Activated naive CD4-positive, alpha-beta T cell treated with anti-CD3 and anti-CD28 coated beads for 36 hours (primary cell): ENCODE results near the gene HESX1. TPM values are rescaled to one million over a fixed set of nuclear protein-coding genes. Genes with fewer than 3 reads are reported as not detected.

ENCODE experiments used
- CTCF ChIA-PET: fragments of 350-600 bp; sonication (Branson Sonifier 250); formaldehyde crosslinking; loops from one replicate; lab custom pipeline; 2021; ENCODE audit warnings: antibody characterized with exemption; lab: Charles Lee
- DNase-seq: peaks from one replicate; pipeline ENCODE4 v3.0.0-alpha.2; 2020
- H3K27ac Mint-ChIP-seq: one replicate; pipeline ENCODE4 v1.8.0; 2021; ENCODE audit warnings: mild to moderate bottlenecking, mixed read lengths
- H3K27me3 Mint-ChIP-seq: one replicate; pipeline ENCODE4 v1.8.0; 2021; ENCODE audit warnings: low read depth, mixed read lengths
- H3K36me3 Mint-ChIP-seq: one replicate; pipeline ENCODE4 v1.8.0; 2021; ENCODE audit warnings: low read depth, mixed read lengths
- H3K4me1 Mint-ChIP-seq: one replicate; pipeline ENCODE4 v1.8.0; 2021; ENCODE audit warnings: low read depth, mixed read lengths
- H3K4me3 Mint-ChIP-seq: one replicate; pipeline ENCODE4 v1.8.0; 2021; ENCODE audit warnings: mild to moderate bottlenecking, moderate library complexity, mixed read lengths
- H3K9me3 Mint-ChIP-seq: one replicate; pipeline ENCODE4 v1.8.0; 2021; ENCODE audit warnings: mixed read lengths
- intact Hi-C: fragments of 100-400 bp; cut with micrococcal nuclease; formaldehyde crosslinking; loops from one replicate; pipeline ENCODE4 v1.15.1; 2023
- total RNA-seq, 2 experiments: library from RNA; stranded (reverse); gene quantifications; one replicate each; pipeline ENCODE4 v1.2.3, GENCODE V29; 2021

HESX1 gene
- total RNA-seq, 2 experiments from 2014 or later = 1.5 to 1.6 TPM

DNA sequence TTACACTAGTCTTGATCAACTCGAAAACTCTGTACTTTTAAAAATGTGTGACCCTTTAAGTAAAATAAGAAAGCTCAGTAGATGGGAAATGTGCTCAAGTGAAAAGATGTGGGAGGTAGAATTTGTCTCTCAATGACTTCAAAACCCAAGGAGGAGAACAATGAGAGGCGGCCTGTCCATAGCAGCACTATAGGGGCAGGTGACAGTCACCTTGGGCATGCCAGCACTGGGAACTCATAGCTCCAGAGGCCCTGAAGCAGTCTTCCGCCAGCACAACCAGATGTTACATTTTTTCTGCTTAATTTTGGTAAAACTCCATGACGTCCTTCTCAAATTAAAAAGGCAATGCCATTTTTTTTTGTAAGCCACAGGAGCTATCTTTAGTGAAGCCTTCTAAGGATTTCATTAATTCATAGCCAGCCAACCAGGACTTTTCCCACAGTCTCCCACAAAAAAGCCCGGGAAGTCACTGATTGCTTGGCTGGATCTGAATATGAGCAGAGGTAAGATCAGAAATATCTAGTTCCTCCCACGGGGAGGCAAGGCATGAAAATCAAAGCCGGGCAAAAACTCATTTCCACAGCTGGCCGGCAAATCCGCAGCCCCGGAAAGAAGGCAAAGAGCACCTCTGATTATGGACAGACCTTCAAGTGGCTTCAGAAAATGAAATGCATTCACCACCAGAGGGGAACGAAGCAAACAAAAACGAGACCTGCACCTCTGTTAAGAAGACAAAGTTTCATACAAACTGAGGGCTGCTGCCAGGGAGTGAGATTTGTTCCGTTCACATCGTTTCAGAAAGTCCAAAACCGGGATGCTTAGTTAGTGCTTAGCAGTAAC, 45.1 kb downstream of the HESX1 start:
- CTCF ChIA-PET = interaction anchor here (0.6 to 1.2 kb wide), 2 partner anchors 45 to 54 kb away, joined by 3 to 4 read pairs; no protein-coding TSS in a partner anchor
- peaks cover 6% of the 10 kb centered on the region for H3K4me1 Mint-ChIP-seq

DNA sequence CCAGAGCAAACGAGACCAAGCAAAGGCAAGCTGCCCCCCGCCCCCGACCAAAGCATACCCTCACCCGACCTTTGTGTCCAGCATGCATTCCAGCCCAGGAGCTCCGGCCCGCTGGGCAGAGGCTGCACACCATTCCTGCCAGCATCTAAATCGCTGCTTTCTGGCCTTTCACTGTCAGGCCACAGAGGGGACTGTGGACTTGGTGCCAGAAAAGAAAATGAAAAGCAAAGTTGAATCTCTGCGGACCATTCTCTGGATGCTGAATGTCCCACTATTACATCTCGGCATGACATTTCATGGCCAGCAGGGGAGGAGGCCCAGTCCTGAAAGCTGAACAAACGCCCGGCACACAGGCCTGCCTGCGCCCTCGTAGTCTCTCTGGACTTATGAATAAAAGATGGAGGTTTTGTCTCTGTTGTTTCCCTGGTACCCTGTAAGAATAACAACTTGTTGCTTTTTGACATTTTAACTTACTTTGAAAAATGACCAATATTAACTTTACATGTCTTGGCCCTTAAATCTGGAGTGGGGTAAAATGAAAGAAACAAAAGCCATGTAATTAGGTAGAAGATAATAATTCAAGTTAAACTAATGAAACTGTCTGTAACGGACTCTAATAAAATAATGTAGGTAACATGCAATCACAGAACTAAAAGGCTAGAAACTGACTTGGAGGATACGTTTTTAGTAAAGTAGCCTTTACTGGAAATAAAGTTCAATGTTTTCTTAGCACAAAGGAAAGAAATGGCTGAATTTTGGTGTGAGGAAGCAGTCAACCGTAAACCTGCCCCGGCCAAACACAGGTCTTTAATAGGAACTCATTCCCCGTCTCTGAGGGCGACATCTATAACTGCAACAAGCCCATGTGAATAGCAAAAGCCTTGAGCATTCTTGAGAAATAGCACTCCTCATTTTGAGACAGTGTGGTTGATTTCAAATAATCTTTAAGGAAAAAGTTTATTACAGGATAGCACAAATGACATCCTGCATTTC, 47.3 kb downstream of the HESX1 start:
- no peak overlapping the region for H3K4me3 Mint-ChIP-seq
- DNase-seq = no peak
- no peaks in the 10 kb centered on the region for H3K4me1 Mint-ChIP-seq
- CTCF ChIA-PET = interaction anchor here (0.8 kb wide), 3 partner anchors 10 to 73 kb away, joined by 3 read pairs; no protein-coding TSS in a partner anchor
- H3K9me3 Mint-ChIP-seq = no peaks in the 10 kb centered on the region
- peaks cover 12% of the 10 kb centered on the region for H3K27me3 Mint-ChIP-seq
- H3K36me3 Mint-ChIP-seq = no peaks in the 10 kb centered on the region
- H3K27ac Mint-ChIP-seq = no peak overlapping the region
- intact Hi-C loops = no loop called here

More for the DNA sequence above, 45.1 kb downstream of the HESX1 start:
- Mint-ChIP-seq H3K36me3 (no peaks in the 10 kb centered on the region), H3K4me3 (no peak overlapping the region), H3K9me3 (no peaks in the 10 kb centered on the region), H3K27ac (no peak overlapping the region), H3K27me3 (peaks cover 10% of the 10 kb centered on the region)
- DNase-seq = no peak
- intact Hi-C loops = no loop called here

DNA sequence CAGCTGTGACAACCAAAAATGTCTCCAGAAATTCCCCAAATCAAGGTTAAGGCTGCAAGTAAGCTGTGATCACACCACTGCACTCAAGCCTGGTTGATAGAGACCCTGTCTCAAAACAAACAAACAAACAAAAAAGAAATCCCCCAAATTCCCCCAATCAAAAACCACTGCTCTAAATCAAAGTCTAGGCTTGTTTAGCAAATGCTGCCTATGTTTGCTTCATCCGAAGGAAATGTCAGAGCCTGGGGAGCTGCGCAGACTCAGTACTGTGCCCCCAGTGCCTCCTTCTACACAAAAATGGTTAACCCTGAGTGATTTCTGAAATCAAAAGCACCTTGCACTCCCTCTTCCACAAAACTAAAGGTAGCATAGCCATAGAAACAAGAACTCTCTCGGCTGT, 48.0 kb downstream of the HESX1 start:
- peaks cover 10% of the 10 kb centered on the region for H3K27me3 Mint-ChIP-seq
- no peak overlapping the region for H3K4me3 Mint-ChIP-seq
- CTCF ChIA-PET = interaction anchor here (0.8 kb wide), 2 partner anchors 11 to 19 kb away, joined by 3 read pairs; no protein-coding TSS in a partner anchor
- H3K9me3 Mint-ChIP-seq = no peaks in the 10 kb centered on the region
- H3K27ac Mint-ChIP-seq = no peak overlapping the region
- intact Hi-C loops = no loop called here
- no peaks in the 10 kb centered on the region for H3K4me1 Mint-ChIP-seq
- DNase-seq = no peak
- H3K36me3 Mint-ChIP-seq = no peaks in the 10 kb centered on the region

DNA sequence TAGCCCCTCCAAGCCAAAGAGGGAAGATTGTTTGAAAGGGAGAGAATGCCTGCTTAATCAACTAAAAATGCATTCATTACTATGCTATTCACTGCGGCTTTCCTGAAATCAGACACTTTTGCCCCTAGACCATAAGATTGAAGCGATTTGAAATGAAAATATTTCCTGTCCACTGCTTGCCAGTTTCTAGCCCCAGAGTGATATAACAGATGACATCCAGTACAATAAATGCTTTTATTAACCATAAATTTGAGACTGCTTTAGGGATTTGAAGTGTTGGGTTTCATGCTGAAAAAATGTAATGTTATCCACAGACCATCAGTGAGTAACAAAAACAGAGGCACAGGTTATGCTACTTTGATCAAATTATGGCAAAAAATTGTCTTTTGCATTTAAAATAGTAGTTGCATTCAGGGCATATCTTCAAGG, 48.7 kb downstream of the HESX1 start:
- Mint-ChIP-seq H3K4me1 (no peaks in the 10 kb centered on the region), H3K27ac (no peak overlapping the region), H3K4me3 (no peak overlapping the region), H3K27me3 (peaks cover 10% of the 10 kb centered on the region), H3K36me3 (no peaks in the 10 kb centered on the region), H3K9me3 (no peaks in the 10 kb centered on the region)
- CTCF ChIA-PET = no interaction called here
- DNase-seq = no peak
- intact Hi-C loops = no loop called here

DNA sequence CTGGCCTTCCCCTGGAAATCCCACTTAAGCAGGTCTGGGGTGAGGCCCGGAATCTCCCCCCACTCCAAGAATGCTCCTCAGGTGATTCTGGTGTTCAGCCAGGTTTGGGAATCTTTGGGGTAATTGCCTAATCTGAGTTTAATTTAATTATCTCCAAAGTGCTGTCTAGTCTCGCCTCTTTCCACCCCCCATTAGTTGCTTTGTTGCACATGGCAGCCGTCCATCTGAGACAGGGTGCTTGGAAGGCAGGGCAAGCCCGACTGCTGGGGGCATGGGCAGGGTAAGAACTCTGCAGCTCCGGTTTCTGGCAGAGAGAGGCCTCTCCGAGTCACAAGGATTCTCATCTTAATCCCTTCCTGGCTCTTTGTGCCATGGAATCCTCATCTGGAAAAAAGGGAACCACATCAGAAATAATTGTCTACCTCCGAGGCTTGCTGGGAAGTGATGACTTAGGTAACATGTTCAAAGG, 49.6 kb downstream of the HESX1 start:
- Mint-ChIP-seq H3K4me3 (no peak overlapping the region), H3K36me3 (no peaks in the 10 kb centered on the region), H3K27ac (no peak overlapping the region), H3K27me3 (peaks cover 6% of the 10 kb centered on the region), H3K4me1 (no peaks in the 10 kb centered on the region), H3K9me3 (no peaks in the 10 kb centered on the region)
- DNase-seq = no peak
- CTCF ChIA-PET = no interaction called here
- intact Hi-C loops = no loop called here

Other genes starting within 250 kb of the HESX1 start
- not detected for gene SPATA12, start 139.3 kb downstream of the HESX1 start, total RNA-seq
- gene IL17RD, start 34.6 kb downstream of the HESX1 start, total RNA-seq = under 1 TPM in 1 of 2 experiments, not detected in 1; 0.02 TPM
- gene APPL1, start 27.8 kb upstream of the HESX1 start, total RNA-seq = 10 to 100 TPM; 30.8 to 35.1 TPM
- gene ASB14, start 92.7 kb upstream of the HESX1 start, total RNA-seq = not detected